Adrenal gland (tissue), 19 donors: ENCODE results near the gene TTC33. TPM values are rescaled to one million over a fixed set of nuclear protein-coding genes. Genes with fewer than 3 reads are reported as not detected.

Experiments used
- DNase-seq, 7 donors: peaks; one replicate each; pipeline ENCODE4 v3.0.0-alpha.2; 2019 to 2020
- H3K27ac ChIP-seq, 5 donors: fragments of 200-600 bp; sonication (generic) in 4 of 5; 1 replicate in 3 of 5; 2 replicates in 2 of 5; pipeline versions ENCODE4 v1.5.1 to v1.8.0; 2016 to 2020; ENCODE audit warnings: mild to moderate bottlenecking in 1 of 5
- H3K27me3 ChIP-seq: fragments of 200-600 bp; 2 replicates; pipeline ENCODE4 v1.8.0; 2021
- H3K36me3 ChIP-seq, 2 donors: fragments of 200-600 bp; replicated peaks in 1 of 2; 1 replicate in 1 of 2; 2 replicates in 1 of 2; pipeline versions ENCODE4 v1.5.1 to v1.8.0; 2018 to 2022
- H3K4me1 ChIP-seq, 2 donors: fragments of 200-600 bp; replicated peaks in 1 of 2; 1 replicate in 1 of 2; 2 replicates in 1 of 2; pipeline versions ENCODE4 v1.5.1 to v1.8.0; 2018 to 2021
- H3K4me3 ChIP-seq, 4 donors: fragments of 200-600 bp; sonication (generic) in 3 of 4; one replicate each; pipeline ENCODE4 v1.5.1; 2016 to 2018
- H3K9me3 ChIP-seq, 3 donors: fragments of 200-600 bp; sonication (generic) in 1 of 3; replicated peaks in 1 of 3; 1 replicate in 2 of 3; 2 replicates in 1 of 3; pipeline versions ENCODE4 v1.5.1 to v1.8.0; 2016 to 2021
- CTCF ChIP-seq, 6 experiments: fragments of 450-650 bp in 4 of 6; fragments of 200-600 bp in 2 of 6; sonication (generic) in 1 of 6; IDR thresholded peaks; 1 replicate in 5 of 6; 2 replicates in 1 of 6; pipeline versions ENCODE4 v1.5.1 to v1.8.0; 2016 to 2021; ENCODE audit warnings: antibody characterized with exemption in 6 of 6, mild to moderate bottlenecking in 2 of 6, moderate library complexity in 1 of 6
- POLR2A ChIP-seq, 2 donors: fragments of 450-650 bp; IDR thresholded peaks; one replicate each; pipeline ENCODE4 v1.6.1; 2017; ENCODE audit warnings: antibody characterized with exemption in 2 of 2, mild to moderate bottlenecking in 2 of 2, moderate library complexity in 1 of 2
- WGBS, 4 donors: extraction: QIAGEN DNeasy Blood & Tissue Kit in 2 of 4; methylation state at CpG; one replicate each; pipeline versions ENCODE4 v1.1.5 to v1.1.7; 2013 to 2017; 5-methylcytosine and 5-hydroxymethylcytosine counted together
- intact Hi-C, 2 donors: fragments of 100-400 bp; cut with DNase I; formaldehyde crosslinking; loops; one replicate each; pipeline versions ENCODE4 v1.14.1 to v1.15.0; 2022 to 2023
- long read RNA-seq, 10 donors: library from polyadenylated mRNA in 3 of 10; unstranded in 2 of 10; stranded (forward) in 1 of 10; transcript quantifications; one replicate each; pipeline ENCODE4 v2.0.0 and lab custom pipeline, GENCODE V29; 2021 to 2026
- polyA plus RNA-seq, 3 donors: library from polyadenylated mRNA; stranded (reverse); fragments of 200-250 nt in 2 of 3; fragments of 350-450 nt in 1 of 3; fragmentation: Illumina TruSeq in 1 of 3; extraction: RNeasy Lipid Tissue Mini Kit (QIAGEN cat#74804) in 1 of 3; gene quantifications; one replicate each; pipeline ENCODE4 v1.2.3, GENCODE V29; 2013 to 2014
- total RNA-seq, 9 donors: library from RNA; depleted of rRNA in 4 of 9; stranded (reverse); fragments of >200 nt in 4 of 9; fragments of 120-200 nt in 1 of 9; fragmentation: NEBNext Ultra II Directional in 1 of 9; extraction: Animal tissue kit (Norgen Biotek cat#: 25700) in 1 of 9; gene quantifications; one replicate each; pipeline versions ENCODE4 v1.1.0 to v1.2.4, GENCODE V29; 2013 to 2023
- donor health status: healthy with polysubstance abuse.
- donor health status: Bipolar disorder and iron deficiency.
- donor health status: DM: yes; HTN: yes; CAD: no.
- donor health status: DM: no; HTN: no; CAD: no.
- donor health status: DM: no; HTN: no; CAD: no.
- donor health status: DM: yes; HTN: yes; CAD: no.

TTC33 gene, protein sequence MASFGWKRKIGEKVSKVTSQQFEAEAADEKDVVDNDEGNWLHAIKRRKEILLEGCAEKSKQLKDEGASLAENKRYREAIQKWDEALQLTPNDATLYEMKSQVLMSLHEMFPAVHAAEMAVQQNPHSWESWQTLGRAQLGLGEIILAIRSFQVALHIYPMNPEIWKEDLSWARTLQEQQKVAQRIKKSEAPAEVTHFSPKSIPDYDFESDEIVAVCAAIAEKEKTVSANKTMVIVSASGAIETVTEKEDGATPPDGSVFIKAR
- 10 to 100 TPM in 7 of 9 donors, 1 to 10 TPM in 2; 5.9 to 33.5 (median 15.3) TPM for total RNA-seq
- polyA plus RNA-seq = 10 to 100 TPM in 1 of 3 donors, 1 to 10 TPM in 2; 5.8 to 19.6 (median 7.6) TPM
- long read RNA-seq, donor 1, transcript TTC33-201 (5 exons, 2,612 nt) = major isoform, 5 of 6 reads
- long read RNA-seq, donor 1, partial matches to known transcripts = 0 of 6 reads
- long read RNA-seq, donor 1, other reads (novel, unspliced or antisense) = 0 of 6 reads
- long read RNA-seq, donor 2, partial matches to known transcripts = 0 of 4 reads
- long read RNA-seq, donor 2, other reads (novel, unspliced or antisense) = 0 of 4 reads
- long read RNA-seq, donor 3, partial matches to known transcripts = 0 of 4 reads
- long read RNA-seq, donor 3, other reads (novel, unspliced or antisense) = 0 of 4 reads
- long read RNA-seq, donor 4, transcript TTC33-201 (5 exons, 2,612 nt) = major isoform, 7 of 8 reads
- long read RNA-seq, donor 4, partial matches to known transcripts = 1 of 8 reads
- long read RNA-seq, donor 4, other reads (novel, unspliced or antisense) = 0 of 8 reads
- long read RNA-seq, donor 5, transcript TTC33-201 (5 exons, 2,612 nt) = major isoform, 25 of 30 reads
- long read RNA-seq, donor 5, partial matches to known transcripts = 1 of 30 reads
- long read RNA-seq, donor 5, other reads (novel, unspliced or antisense) = 3 of 30 reads
- long read RNA-seq, donor 6, transcript TTC33-201 (5 exons, 2,612 nt) = major isoform, 7 of 8 reads
- long read RNA-seq, donor 6, partial matches to known transcripts = 1 of 8 reads
- long read RNA-seq, donor 6, other reads (novel, unspliced or antisense) = 0 of 8 reads
- long read RNA-seq, donor 7 = 0 reads
- long read RNA-seq, donor 8, partial matches to known transcripts = 6 of 10 reads
- long read RNA-seq, donor 8, other reads (novel, unspliced or antisense) = 0 of 10 reads
- long read RNA-seq, donor 9, transcript TTC33-201 (5 exons, 2,612 nt) = major isoform, 5 of 12 reads
- long read RNA-seq, donor 9, partial matches to known transcripts = 6 of 12 reads
- long read RNA-seq, donor 9, other reads (novel, unspliced or antisense) = 0 of 12 reads
- long read RNA-seq, donor 10, partial matches to known transcripts = 0 of 2 reads
- long read RNA-seq, donor 10, other reads (novel, unspliced or antisense) = 0 of 2 reads

DNA sequence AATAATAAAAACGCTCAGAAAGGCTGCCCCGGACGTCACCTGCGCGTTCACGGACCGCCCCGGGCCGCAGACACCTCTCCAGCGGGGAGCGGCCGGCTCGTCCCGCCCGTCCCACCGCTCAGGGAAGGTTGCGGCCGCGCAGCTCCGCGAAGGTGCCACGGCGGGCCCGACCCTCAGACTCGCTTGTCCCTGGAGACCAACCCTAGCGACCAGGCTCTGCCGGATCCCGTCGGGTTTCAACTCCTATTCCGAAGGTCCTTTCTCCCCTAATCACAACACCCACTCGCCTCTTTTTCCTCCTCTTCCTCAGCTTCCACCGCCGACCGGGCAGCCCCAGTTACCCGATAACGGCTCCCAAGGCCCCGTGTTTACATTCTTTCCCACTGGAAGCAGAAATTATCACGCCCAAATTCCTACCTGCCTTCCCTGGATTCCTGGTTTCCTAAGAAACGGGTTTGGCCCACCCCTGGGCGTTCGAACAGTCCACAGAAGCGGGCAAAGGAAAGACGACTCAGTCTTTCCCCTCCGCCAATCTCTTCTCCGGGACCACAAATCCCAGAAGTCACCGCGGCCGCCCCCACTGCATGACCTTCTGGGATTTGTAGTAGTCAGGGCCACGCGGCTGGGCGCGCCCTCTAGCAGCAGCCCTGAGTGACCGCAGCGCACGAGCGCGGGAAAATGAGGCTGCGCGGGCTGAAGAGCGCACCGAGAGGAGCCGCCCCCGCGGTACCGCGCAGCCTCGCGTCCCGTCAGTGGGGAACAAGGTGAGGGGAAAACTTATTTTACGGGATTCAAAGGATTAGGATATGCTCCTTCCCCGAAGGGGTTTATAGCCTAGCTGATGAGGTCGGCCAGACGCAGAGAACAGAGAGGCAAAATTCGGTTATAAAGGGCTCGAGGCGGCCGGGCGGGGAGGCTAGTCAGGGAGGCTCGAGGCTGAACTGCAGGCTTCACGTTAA is at the start of gene TTC33:
Gene TTC33, minus strand, starts transcription at position 555 of the 959 bp plus-strand sequence. CDS start 8,943 bp downstream, outside the sequence.
- H3K4me1 ChIP-seq = peaks cover 13 to 17% of the 10 kb centered on the region in 2 donors
- peak within 1 kb of the TSS; percentile 59 to 95 (median 89) for H3K27ac ChIP-seq
- DNase-seq = peak; percentile 95 to 98 (median 97)
- TF ChIP-seq CTCF (IDR thresholded peaks at IDR 0.05) = peak; percentile 44 to 69 (median 56)
- TF ChIP-seq POLR2A (IDR thresholded peaks at IDR 0.05) = peak in 1 of 2 donors; percentile 81
- 5 to 6% (median 6%) methylated on average over 55 to 80 of the region's 80 CpGs for whole genome bisulfite sequencing, 4 donors
- no peaks in the 10 kb centered on the region for H3K9me3 ChIP-seq
- no peaks in the 10 kb centered on the region for H3K27me3 ChIP-seq
- intact Hi-C loops = loop anchor here in 1 of 2 donors (10.0 kb wide), 1 partner anchor 129 kb away; no protein-coding TSS in a partner anchor
- H3K4me3 ChIP-seq = peak within 1 kb of the TSS; percentile 72 to 98 (median 87)
- no peaks in the 10 kb centered on the region for H3K36me3 ChIP-seq

DNA sequence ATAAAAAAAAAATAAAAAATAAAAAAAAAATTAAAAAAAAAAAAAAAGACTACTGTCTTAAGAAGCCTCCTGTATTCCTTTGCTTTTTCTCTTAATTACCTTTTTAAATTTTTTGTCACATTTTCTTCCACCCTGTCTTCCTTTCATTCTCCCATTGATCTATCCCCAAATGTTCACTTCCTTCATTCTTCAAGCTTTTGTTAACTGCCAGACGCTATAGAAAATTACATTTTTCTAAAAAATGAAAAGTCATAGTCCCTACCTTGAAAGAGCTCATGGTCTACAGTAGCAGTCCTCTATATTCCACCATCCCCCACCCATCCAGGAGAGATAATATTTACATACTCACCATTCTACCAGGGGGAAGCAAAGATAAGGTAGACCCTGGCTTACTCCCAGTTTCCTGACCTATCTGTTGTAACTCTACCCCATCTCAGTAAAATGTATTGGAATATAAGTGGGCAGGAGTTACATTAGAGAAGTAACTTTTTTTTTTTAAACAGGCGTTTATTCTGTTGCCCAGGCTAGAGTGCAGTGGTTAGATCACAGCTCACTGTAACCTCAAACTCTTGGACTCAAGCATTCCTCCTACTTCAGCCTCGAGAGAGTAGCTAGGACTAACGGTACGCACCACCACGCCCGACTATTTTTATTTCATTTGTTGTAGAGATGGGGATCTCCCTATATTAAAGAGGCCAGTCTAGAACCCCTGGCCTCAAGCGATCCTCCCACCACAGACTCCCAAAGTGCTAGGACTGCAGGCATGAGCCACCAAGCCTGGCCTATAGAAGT is 46.2 kb upstream of the TTC33 start:
- H3K4me1 ChIP-seq = peaks cover 4 to 11% of the 10 kb centered on the region in 2 donors
- no peaks in the 10 kb centered on the region for H3K27me3 ChIP-seq
- intact Hi-C loops = no loop called here
- H3K36me3 ChIP-seq = no peaks in the 10 kb centered on the region
- H3K4me3 ChIP-seq = no peak overlapping the region
- H3K27ac ChIP-seq = no peak overlapping the region
- no peak for DNase-seq
- WGBS, 4 donors = 82 to 94% (median 90%) methylated on average over 8 of the region's 8 CpGs
- TF ChIP-seq POLR2A (IDR thresholded peaks at IDR 0.05) (no peak), CTCF (IDR thresholded peaks at IDR 0.05) (no peak)
- H3K9me3 ChIP-seq = no peaks in the 10 kb centered on the region

DNA sequence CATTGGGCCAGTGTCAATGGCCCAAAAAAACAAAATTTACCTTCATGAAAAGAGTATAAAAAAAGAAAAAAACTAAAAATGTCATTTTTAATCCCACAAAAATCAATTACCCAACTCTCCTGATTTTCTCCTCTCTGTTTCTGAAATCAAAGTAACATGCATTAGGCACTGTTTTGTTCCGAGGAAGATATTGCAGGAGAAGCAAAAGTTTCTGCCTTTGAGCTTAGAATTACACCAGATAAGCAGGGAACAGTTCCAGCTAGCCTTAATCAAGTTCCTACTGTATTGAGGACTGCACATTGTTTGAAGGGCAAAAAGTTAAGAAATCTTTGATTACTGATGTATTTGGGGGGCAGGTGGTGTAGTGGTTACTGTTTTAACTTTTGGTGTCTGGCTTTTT is 43.5 kb upstream of the TTC33 start:
- intact Hi-C loops = no loop called here
- peak overlapping the region in 1 of 4 donors; percentile 100 for H3K4me3 ChIP-seq
- TF ChIP-seq POLR2A (IDR thresholded peaks at IDR 0.05) (no peak), CTCF (IDR thresholded peaks at IDR 0.05) (no peak)
- H3K9me3 ChIP-seq = no peaks in the 10 kb centered on the region
- 0 to 5% (median 0%) methylated on average over 1 of the region's 1 CpG for WGBS, 4 donors
- no peaks in the 10 kb centered on the region for H3K36me3 ChIP-seq
- H3K27ac ChIP-seq = no peak overlapping the region
- DNase-seq = no peak
- H3K4me1 ChIP-seq = peaks cover 9 to 28% of the 10 kb centered on the region in 2 donors
- H3K27me3 ChIP-seq = no peaks in the 10 kb centered on the region
